Measurements from ENCODE around the gene PMM2. TPM values are rescaled to one million over a fixed set of nuclear protein-coding genes. Genes with fewer than 3 reads are reported as not detected.

PMM2 gene
- total RNA-seq, 1 donor from 2014 or later, result 61.1 TPM

GRCh38 chr16:8763083-8763482, 34.6 kb upstream of the PMM2 start:
- Mint-ChIP-seq H3K9me3 (no peaks in the 10 kb centered on the region), H3K4me3 (no peak overlapping the region), H3K27ac (no peak overlapping the region), H3K27me3 (no peaks in the 10 kb centered on the region), H3K4me1 (no peaks in the 10 kb centered on the region), H3K36me3 (ENCODE audit: low read depth) (peaks cover 29% of the 10 kb centered on the region)
- no peak for TF ChIP-seq CTCF (IDR thresholded peaks at IDR 0.05)
- CTCF ChIA-PET, result interaction anchor here (0.7 kb wide), 1 partner anchor 17 kb away, joined by 3 read pairs; no protein-coding TSS in a partner anchor
- DNase-seq (no peak), ATAC-seq (ENCODE audit: low read depth) (no peak)
- intact Hi-C loops (cut with micrococcal nuclease), result no loop called here
- POLR2A ChIA-PET, result interaction anchor here (0.6 kb wide), 1 partner anchor 8 kb away, joined by 7 read pairs; no protein-coding TSS in a partner anchor

GRCh38 chr16:8763899-8764298, 33.7 kb upstream of the PMM2 start:
- Mint-ChIP-seq H3K36me3 (ENCODE audit: low read depth) (peaks cover 35% of the 10 kb centered on the region), H3K9me3 (no peaks in the 10 kb centered on the region), H3K27ac (no peak overlapping the region), H3K27me3 (no peaks in the 10 kb centered on the region), H3K4me3 (no peak overlapping the region), H3K4me1 (no peaks in the 10 kb centered on the region)
- intact Hi-C loops (cut with micrococcal nuclease), result no loop called here
- no peak for TF ChIP-seq CTCF (IDR thresholded peaks at IDR 0.05)
- CTCF ChIA-PET, result no interaction called here
- no peak for ATAC-seq (ENCODE audit: low read depth)
- POLR2A ChIA-PET, result interaction anchor here (0.6 kb wide), 1 partner anchor 8 kb away, joined by 7 read pairs; no protein-coding TSS in a partner anchor
- no peak for DNase-seq

- DNase-seq, result no peak
- Mint-ChIP-seq H3K27me3 (no peaks in the 10 kb centered on the region), H3K27ac (no peak overlapping the region), H3K9me3 (no peaks in the 10 kb centered on the region), H3K4me3 (no peak overlapping the region), H3K36me3 (ENCODE audit: low read depth) (peaks cover 37% of the 10 kb centered on the region), H3K4me1 (no peaks in the 10 kb centered on the region)
- intact Hi-C loops (cut with micrococcal nuclease), result no loop called here
- no peak for ATAC-seq (ENCODE audit: low read depth)
- ChIA-PET POLR2A (no interaction called here), CTCF (no interaction called here)
- TF ChIP-seq CTCF (IDR thresholded peaks at IDR 0.05), result no peak
Measured at GRCh38 chr16:8764525-8765250, 33.0 kb upstream of the PMM2 start.

GRCh38 chr16:8767176-8767575, 30.5 kb upstream of the PMM2 start:
- Mint-ChIP-seq H3K36me3 (ENCODE audit: low read depth) (peaks cover 38% of the 10 kb centered on the region), H3K4me3 (no peak overlapping the region), H3K27me3 (no peaks in the 10 kb centered on the region), H3K4me1 (no peaks in the 10 kb centered on the region), H3K27ac (no peak overlapping the region), H3K9me3 (no peaks in the 10 kb centered on the region)
- CTCF ChIA-PET, result no interaction called here
- no peak for DNase-seq
- no peak for TF ChIP-seq CTCF (IDR thresholded peaks at IDR 0.05)
- intact Hi-C loops (cut with micrococcal nuclease), result no loop called here
- no peak for ATAC-seq (ENCODE audit: low read depth)
- POLR2A ChIA-PET, result no interaction called here

- H3K27ac Mint-ChIP-seq, result no peak overlapping the region
- intact Hi-C loops (cut with micrococcal nuclease), result no loop called here
- H3K4me3 Mint-ChIP-seq, result no peak overlapping the region
- no peaks in the 10 kb centered on the region for H3K9me3 Mint-ChIP-seq
- no peaks in the 10 kb centered on the region for H3K4me1 Mint-ChIP-seq
- H3K27me3 Mint-ChIP-seq, result no peaks in the 10 kb centered on the region
- POLR2A ChIA-PET, result no interaction called here
- ATAC-seq (ENCODE audit: low read depth) (no peak), DNase-seq (no peak)
- CTCF ChIA-PET, result no interaction called here
- H3K36me3 Mint-ChIP-seq (ENCODE audit: low read depth), result peaks cover 49% of the 10 kb centered on the region
- TF ChIP-seq CTCF (IDR thresholded peaks at IDR 0.05), result no peak
Measured at GRCh38 chr16:8768283-8768682, 29.4 kb upstream of the PMM2 start.
